ENCODE measurements around the gene CPNE4. TPM values are rescaled to one million over a fixed set of nuclear protein-coding genes. Genes with fewer than 3 reads are reported as not detected.
"Not testable (repeated sequence)": the region's sequence is repeated elsewhere in the genome, so short reads cannot be mapped to it uniquely, and the experiment has no call there.

Gene CPNE4
- total RNA-seq, 4 donors from 2014 or later: 0.17 to 0.52 TPM; not detected in 2

GRCh38 chr3:131976448-131976847, 58.4 kb downstream of the CPNE4 start:
- Histone ChIP-seq H3K27me3 (no peaks in the 10 kb centered on the region), H3K4me3 (no peak overlapping the region), H3K4me1 (no peaks in the 10 kb centered on the region), H3K27ac (replicated peaks in 1 of 4) (no peak overlapping the region), H3K9me3 (no peaks in the 10 kb centered on the region), H3K36me3 (no peaks in the 10 kb centered on the region)
- TF ChIP-seq CTCF (IDR thresholded peaks at IDR 0.05) (no peak), POLR2A (IDR thresholded peaks at IDR 0.05; ENCODE audit: low read depth) (no peak), POLR2AphosphoS5 (IDR thresholded peaks at IDR 0.05) (no peak), EP300 (IDR thresholded peaks at IDR 0.05) (no peak)
- DNase-seq (ENCODE audit: extremely low spot score): no peak
- intact Hi-C loops (cut with DNase I): no loop called here
- WGBS: 51% methylated on average over 2 of the region's 2 CpGs

- H3K4me1 ChIP-seq: no peaks in the 10 kb centered on the region
- DNase-seq (ENCODE audit: extremely low spot score): no peak
- intact Hi-C loops (cut with DNase I): no loop called here
- TF ChIP-seq CTCF (IDR thresholded peaks at IDR 0.05): no peak
- no peak for TF ChIP-seq POLR2A (IDR thresholded peaks at IDR 0.05; ENCODE audit: low read depth)
- no peak for TF ChIP-seq EP300 (IDR thresholded peaks at IDR 0.05)
- TF ChIP-seq POLR2AphosphoS5 (IDR thresholded peaks at IDR 0.05): no peak
- no peak overlapping the region for H3K4me3 ChIP-seq
- no peaks in the 10 kb centered on the region for H3K36me3 ChIP-seq
- WGBS: 78% methylated on average over 6 of the region's 6 CpGs
- no peak overlapping the region for H3K27ac ChIP-seq (replicated peaks in 1 of 4)
- H3K9me3 ChIP-seq: no peaks in the 10 kb centered on the region
- H3K27me3 ChIP-seq: no peaks in the 10 kb centered on the region
Observed at GRCh38 chr3:131975047-131975446, 59.8 kb downstream of the CPNE4 start.

- Histone ChIP-seq H3K27me3 (no peaks in the 10 kb centered on the region), H3K27ac (replicated peaks in 1 of 4) (no peak overlapping the region), H3K4me3 (no peak overlapping the region), H3K36me3 (no peaks in the 10 kb centered on the region), H3K4me1 (no peaks in the 10 kb centered on the region), H3K9me3 (no peaks in the 10 kb centered on the region)
- DNase-seq (ENCODE audit: extremely low spot score): no peak
- intact Hi-C loops (cut with DNase I): no loop called here
- TF ChIP-seq CTCF (IDR thresholded peaks at IDR 0.05) (no peak), POLR2A (IDR thresholded peaks at IDR 0.05; ENCODE audit: low read depth) (no peak), EP300 (IDR thresholded peaks at IDR 0.05) (no peak), POLR2AphosphoS5 (IDR thresholded peaks at IDR 0.05) (no peak)
- 49% methylated on average over 4 of the region's 4 CpGs for WGBS
Observed at GRCh38 chr3:131973731-131974130, 61.1 kb downstream of the CPNE4 start.

- no peak overlapping the region for H3K4me3 ChIP-seq
- intact Hi-C loops (cut with DNase I): no loop called here
- WGBS: 61% methylated on average over 4 of the region's 4 CpGs
- no peaks in the 10 kb centered on the region for H3K4me1 ChIP-seq
- no peak overlapping the region for H3K27ac ChIP-seq (replicated peaks in 1 of 4)
- H3K9me3 ChIP-seq: no peaks in the 10 kb centered on the region
- no peak for DNase-seq (ENCODE audit: extremely low spot score)
- TF ChIP-seq EP300 (IDR thresholded peaks at IDR 0.05) (no peak), CTCF (IDR thresholded peaks at IDR 0.05) (no peak), POLR2A (IDR thresholded peaks at IDR 0.05; ENCODE audit: low read depth) (no peak), POLR2AphosphoS5 (IDR thresholded peaks at IDR 0.05) (no peak)
- no peaks in the 10 kb centered on the region for H3K27me3 ChIP-seq
- H3K36me3 ChIP-seq: no peaks in the 10 kb centered on the region
Observed at GRCh38 chr3:131972550-131972949, 62.3 kb downstream of the CPNE4 start.

- H3K27ac ChIP-seq (replicated peaks in 1 of 4): no peak overlapping the region
- DNase-seq (ENCODE audit: extremely low spot score): no peak
- intact Hi-C loops (cut with DNase I): no loop called here
Observed at GRCh38 chr3:131972091-131972490, 62.7 kb downstream of the CPNE4 start.

GRCh38 chr3:131963442-131963841, 71.4 kb downstream of the CPNE4 start:
- H3K9me3 ChIP-seq; H3K27me3 ChIP-seq; H3K36me3 ChIP-seq; H3K4me3 ChIP-seq; H3K4me1 ChIP-seq; DNase-seq (ENCODE audit: extremely low spot score); H3K27ac ChIP-seq (replicated peaks in 1 of 4); intact Hi-C loops (cut with DNase I): not testable (repeated sequence)
- 39% methylated on average over 8 of the region's 8 CpGs for WGBS

More at GRCh38 chr3:131972091-131972490, 62.7 kb downstream of the CPNE4 start:
- H3K4me1 ChIP-seq: no peaks in the 10 kb centered on the region
- TF ChIP-seq POLR2A (IDR thresholded peaks at IDR 0.05; ENCODE audit: low read depth) (no peak), POLR2AphosphoS5 (IDR thresholded peaks at IDR 0.05) (no peak), EP300 (IDR thresholded peaks at IDR 0.05) (no peak), CTCF (IDR thresholded peaks at IDR 0.05) (no peak)
- H3K36me3 ChIP-seq: no peaks in the 10 kb centered on the region
- H3K9me3 ChIP-seq: peaks cover 0 to 3% (median 0%) of the 10 kb centered on the region in 4 donors
- WGBS: 78% methylated on average over 3 of the region's 3 CpGs
- no peaks in the 10 kb centered on the region for H3K27me3 ChIP-seq
- H3K4me3 ChIP-seq: no peak overlapping the region
